ENCODE data around the gene P2RY14.

The P2RY14 gene

DNA sequence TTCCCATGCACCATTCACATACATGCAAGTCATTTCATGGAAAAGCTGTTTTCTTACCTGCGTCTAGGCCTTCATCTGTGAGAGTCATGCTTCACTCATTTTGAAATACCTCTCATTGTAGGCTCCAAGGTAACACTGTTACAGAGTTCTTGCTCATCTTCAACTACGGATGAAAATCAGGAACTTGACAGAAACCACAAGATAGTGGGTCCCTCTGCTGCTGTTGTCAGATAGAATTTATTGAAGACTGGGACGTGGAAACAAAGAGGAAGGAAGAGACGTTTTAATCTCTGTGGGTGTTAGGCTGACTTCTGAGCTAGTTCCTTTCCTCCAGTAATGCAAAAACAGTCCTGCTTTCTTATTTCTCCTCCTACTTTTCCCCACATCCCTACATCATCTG lies at the start of gene P2RY14:
Gene P2RY14, minus strand, starts transcription at position 313 of the 400 bp plus-strand sequence. CDS start 64,226 bp downstream, outside the sequence.
- DNase-seq (ENCODE audit: low spot score) = no peak

GRCh38 chr3:151327571-151328198 lies 49.3 kb upstream of the P2RY14 start:
- DNase-seq (ENCODE audit: low spot score) = no peak

GRCh38 chr3:151322511-151322910 lies 44.2 kb upstream of the P2RY14 start:
- no peak for DNase-seq (ENCODE audit: low spot score)

DNA sequence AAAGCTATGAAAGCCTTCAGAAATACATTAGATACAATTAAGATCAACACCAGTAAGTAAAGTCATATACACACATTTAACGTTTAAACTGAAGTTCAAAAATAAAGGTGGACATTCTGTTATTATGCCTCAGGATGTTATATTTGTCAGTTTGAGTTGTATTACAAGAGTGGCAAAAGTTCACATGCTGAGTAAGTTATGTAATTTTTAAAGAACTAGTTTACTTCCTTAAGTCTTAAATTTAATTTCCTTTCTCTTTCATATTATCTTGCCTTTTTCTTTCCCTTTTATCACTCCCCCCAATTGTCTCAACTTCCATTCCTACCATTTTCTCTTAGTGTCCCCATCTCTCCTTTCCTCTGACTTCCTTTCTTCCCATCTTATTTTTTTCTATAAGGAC lies 43.2 kb upstream of the P2RY14 start:
- DNase-seq (ENCODE audit: low spot score) = no peak

- no peak for DNase-seq (ENCODE audit: low spot score)
Measured at GRCh38 chr3:151320131-151320530, 41.8 kb upstream of the P2RY14 start.

GRCh38 chr3:151319628-151320027 lies 41.3 kb upstream of the P2RY14 start:
- no peak for DNase-seq (ENCODE audit: low spot score)

- DNase-seq (ENCODE audit: low spot score) = no peak
Measured at GRCh38 chr3:151318991-151319390, 40.6 kb upstream of the P2RY14 start.

DNA sequence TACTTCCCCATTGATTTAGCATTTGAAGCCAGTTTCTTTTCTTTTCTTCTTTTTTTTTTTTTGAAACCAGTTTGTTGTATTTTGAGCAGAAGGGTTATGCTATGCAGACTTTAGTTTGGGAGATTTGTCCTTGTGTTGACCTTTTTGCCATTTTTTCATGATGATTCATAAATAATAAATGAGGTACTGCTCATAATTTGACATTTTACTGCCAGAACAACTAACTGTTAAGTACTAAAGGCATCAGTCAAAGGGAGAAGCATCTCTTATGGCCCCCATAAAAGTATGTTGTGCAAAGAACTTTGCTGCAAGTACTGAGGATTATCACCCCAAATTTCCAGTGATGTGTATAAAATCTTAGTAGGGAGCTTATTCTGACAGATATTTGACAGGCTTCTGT lies 40.0 kb upstream of the P2RY14 start:
- DNase-seq (ENCODE audit: low spot score) = no peak

DNA sequence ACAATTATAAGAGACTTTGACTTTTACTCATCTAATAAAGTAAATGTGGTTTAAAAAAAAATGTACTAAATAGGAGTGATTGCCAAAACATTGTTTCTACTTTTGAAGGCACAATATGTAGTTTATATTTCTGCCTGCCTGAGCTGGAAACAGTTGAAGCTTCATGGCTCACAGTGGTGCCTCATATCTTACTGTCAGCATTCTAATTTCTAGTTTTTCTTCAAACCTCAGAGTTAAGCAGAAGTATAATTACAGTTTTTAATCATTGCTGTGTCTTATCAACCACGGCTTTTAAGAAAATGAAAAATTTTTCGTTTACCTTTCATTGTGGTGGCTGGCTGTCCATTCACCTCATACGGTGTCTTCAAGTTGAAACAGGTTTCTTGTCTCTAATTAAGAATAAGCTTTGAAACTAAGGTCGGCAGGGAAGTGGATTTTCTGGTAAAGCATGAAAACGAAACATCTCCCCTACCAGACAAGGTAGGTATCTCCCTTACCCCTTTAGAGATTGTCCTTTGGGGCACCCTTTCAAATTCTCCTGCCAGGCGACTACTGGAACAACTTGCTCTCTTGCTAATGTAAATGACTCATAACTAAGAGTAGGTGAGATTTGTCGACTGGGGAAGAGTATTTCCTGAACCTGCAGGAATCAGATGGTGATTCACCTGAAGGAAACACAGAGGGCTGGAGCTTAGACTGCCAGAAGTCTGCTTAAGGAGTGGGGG lies 38.1 kb upstream of the P2RY14 start, which contains the start of gene GPR87:
Gene GPR87, minus strand, starts transcription at position 554 of the 725 bp plus-strand sequence. CDS start 16,720 bp downstream, outside the sequence.
- no peak for DNase-seq (ENCODE audit: low spot score)

DNA sequence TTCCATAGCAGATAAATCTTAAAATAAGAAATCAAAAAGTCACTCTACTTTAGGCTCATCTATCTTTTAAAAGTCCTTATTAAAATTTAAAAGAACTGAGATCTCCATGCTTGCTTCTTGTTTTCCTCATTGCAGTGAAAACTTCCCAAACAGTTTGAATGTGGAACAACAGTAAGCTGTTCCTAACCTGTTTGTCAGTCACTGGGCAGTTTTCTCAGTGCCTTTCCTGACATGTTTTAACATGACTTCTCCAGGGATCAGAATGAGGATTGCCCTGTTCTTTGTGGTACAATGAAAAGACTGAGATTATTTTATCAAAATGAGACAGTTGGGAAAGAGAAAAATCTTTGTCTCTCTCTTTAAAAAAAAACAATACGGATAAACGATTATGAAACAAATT lies 37.5 kb upstream of the P2RY14 start:
- no peak for DNase-seq (ENCODE audit: low spot score)

DNA sequence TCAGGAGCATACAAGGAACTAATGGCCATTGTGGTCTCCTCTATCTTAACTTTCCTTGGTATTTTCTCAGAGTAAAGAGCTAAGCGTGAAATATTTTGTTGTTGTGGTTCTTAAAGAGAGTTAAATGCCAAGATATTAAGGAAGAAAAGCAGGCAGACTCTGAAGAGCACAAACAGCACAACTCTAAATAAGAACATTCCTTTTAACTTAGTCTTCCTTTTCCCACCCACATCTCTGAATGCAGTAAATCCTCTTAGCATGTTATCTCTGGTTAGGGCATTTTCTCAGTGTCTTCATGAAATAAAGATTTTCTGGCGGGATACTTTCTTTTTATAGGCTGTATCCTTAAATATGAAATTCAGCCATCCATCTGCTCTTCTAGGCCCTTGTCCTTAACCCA lies 36.8 kb upstream of the P2RY14 start:
- no peak for DNase-seq (ENCODE audit: low spot score)

DNA sequence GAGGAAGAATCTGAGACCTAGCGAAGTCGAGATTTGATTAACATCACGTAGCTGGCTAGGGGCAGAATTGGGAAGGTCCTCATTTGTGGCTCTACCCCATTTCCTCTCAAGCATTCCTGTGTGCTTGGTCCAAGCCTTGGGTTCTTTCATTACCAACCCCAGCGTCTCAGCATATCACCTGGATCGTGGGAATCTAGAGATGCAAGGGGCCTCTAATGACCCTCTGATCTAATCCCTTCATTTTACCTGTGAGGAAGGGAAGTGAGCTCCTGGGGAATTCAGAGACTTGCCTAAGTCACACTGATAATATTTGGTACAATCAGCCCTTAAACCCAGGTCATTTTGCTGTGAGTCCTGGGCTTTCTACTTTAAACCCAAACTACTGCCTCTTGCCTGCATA lies 36.3 kb upstream of the P2RY14 start:
- DNase-seq (ENCODE audit: low spot score) = no peak

DNA sequence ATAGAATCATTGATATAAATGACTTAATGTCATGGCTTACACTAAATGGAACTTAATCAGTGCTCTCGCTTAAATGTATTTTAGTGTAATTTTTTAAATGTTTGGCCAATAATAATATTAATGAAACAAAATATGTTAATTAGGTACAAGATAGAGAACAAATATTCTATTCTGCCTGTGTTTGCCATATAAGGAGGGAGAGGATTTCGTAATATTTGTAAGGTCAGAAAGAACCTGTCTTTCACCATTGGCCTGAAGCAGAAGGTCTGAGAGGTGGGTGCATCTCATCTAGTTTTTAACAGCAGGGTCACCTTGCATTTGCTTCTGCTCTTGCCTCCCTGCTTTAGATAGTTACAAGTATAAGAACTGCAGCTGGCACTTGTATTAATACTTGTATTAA lies 35.8 kb upstream of the P2RY14 start:
- no peak for DNase-seq (ENCODE audit: low spot score)

- DNase-seq (ENCODE audit: low spot score) = no peak
Measured at GRCh38 chr3:151312972-151313371, 34.6 kb upstream of the P2RY14 start.

- DNase-seq (ENCODE audit: low spot score) = no peak
Measured at GRCh38 chr3:151309566-151309965, 31.2 kb upstream of the P2RY14 start.

DNA sequence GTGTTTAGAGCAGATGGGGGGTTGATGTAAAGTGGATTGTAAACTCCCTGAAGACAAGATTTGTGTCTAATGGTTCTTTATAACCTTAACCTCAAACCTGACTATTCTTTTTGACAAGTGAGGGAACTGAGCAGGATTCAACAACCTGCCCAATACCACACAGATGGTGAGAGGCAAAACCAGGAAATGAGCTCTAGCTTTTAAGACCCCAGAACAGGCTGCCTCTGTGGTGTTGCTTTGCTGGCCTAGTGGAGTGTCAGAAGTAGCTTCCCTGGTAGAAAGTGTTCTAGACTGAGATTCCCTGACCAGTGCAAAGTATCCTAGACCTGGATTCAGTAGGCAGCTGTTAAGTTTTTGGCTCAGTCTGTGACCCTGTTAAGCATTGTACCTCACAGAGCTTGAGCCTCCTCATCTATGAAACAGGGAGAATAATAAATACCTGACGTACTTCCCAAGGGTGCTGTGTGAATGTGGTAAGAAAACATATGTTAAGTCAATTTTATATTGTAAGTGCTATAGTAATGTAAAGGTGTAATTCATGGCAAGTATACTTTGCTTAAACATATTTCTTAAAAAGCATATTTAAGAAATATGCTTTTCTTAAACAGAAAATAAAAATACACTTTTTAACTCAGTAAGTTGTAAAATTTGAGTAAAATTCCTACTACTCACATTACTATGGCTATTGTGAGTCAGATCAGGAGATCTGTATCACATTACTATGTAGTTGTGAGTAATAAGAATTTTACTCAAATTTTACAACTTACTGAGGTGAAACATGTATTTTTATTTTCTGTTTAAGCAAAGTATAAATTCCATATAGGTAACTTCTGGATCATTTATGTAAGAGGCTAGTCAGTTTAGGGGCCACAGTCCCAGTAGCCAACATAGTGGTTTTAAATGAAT lies 29.5 kb upstream of the P2RY14 start:
- DNase-seq (ENCODE audit: low spot score) = no peak

DNA sequence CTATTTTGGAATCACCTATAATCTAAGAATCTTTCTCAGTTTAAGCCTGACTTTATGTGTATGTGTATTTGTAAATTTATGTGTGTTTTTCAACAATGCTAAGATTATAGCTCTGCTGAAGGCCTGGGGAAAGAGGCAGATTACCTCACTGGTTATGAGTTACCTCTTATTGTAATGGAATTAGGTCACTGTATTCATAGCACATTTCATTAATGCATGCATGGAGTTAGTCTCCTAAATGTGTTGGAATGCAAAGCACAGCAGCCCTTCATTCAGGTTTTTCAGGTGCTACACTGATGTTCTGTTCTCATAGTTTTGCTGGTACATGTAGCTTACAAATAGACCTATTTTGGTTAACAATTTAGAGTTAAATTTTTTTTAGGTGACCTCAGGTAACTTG lies 28.8 kb upstream of the P2RY14 start:
- no peak for DNase-seq (ENCODE audit: low spot score)

DNA sequence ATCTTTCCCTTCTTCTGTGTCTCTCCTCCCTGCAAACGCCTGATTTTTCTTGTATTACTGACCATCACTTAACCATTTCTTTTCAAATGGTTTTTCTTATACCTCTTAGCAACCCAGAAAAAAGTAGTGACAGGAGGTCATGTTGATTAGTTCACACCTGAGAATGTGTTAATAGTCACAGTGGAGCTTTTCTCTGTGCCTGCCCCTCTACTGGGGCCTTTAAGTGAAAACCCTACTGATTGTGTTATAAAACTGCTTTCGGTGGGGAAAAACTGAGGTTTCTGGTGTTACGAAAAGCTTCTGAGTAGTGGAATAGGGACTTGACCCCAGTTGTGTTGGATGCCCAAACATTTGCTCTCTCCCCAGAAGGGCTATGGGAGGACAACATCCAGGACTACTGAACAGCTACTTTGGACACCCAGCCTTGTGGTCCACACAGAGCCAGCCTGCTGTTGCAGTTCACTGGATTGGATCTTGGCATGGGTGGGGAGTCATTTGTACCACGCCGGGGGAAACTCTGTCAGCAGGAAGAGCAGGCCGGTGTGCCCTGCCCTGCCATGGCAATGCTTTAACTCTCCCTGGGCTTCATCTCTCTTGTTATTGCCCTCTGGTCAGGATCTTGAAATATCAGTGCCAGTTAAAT lies 27.9 kb upstream of the P2RY14 start:
- no peak for DNase-seq (ENCODE audit: low spot score)

DNA sequence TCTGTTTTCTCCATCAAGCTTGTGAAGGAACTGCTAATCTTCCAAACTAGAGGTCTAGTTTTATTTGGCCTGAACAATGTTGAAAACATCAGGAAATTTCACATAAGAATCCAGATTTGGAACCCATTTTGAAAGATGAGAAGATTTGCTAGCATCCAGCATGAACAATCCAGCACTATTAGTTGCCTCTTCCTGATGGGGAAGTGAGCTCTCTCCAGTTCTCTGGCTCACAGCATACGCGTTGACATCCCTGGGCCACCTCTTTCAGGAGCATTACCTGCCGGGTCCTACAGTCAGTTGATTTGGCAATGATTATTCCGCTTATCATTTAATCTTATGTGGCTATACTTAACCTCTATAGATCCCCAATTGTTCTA lies 27.4 kb upstream of the P2RY14 start:
- DNase-seq (ENCODE audit: low spot score) = no peak

DNA sequence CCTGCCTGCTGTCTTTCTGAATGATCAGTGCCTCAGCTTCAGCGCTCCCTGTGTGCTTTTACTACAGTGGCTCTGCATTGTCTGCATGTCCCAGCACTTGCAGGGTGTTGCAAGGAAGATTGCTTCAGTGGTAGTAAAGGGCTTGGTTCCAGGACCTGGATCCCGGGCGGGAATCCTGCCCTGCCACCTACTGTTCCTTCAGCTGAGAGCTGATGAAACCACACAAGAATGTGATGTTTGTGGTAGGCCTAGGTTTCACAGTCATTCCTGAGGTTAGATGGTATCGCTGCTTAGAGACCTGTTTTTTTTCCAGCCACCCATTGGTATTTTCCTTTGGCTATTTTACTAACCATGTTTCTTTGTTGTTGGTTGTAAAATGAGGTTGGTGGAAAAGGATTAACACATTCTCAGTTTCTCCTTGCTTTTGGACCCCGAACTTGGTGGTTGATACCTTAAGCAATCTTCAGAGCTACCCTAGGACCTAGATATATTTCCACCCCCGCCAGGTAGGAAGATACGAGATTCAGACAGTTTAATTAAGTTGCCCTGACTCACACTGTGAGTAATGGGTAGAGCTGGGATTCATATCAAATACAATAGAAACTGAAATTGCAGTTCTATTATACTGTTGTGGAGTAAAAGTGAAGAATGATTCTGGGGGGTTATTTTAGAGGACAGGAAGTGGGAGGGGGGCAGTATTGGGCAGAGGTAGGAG lies 26.9 kb upstream of the P2RY14 start:
- DNase-seq (ENCODE audit: low spot score) = peak; percentile 28

DNA sequence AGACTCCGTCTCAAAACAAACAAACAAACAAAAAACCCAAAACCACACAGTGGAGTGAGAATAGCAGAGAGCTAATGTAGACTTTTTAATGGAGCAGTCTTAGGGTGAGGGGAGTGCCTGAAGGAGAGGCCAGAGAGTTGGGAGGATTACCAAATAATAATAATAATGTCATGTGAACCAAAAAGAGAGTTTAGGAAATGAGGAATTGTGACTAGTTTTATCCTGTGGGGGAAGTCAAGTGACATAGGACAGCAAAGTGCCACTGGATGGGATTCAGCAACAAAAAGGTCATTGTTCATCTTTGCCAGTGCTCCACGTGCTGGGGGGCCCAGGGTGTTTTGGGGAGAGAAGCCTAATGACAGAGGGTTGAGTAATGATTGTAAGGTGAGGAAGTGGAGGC lies 25.4 kb upstream of the P2RY14 start:
- DNase-seq (ENCODE audit: low spot score) = no peak

DNA sequence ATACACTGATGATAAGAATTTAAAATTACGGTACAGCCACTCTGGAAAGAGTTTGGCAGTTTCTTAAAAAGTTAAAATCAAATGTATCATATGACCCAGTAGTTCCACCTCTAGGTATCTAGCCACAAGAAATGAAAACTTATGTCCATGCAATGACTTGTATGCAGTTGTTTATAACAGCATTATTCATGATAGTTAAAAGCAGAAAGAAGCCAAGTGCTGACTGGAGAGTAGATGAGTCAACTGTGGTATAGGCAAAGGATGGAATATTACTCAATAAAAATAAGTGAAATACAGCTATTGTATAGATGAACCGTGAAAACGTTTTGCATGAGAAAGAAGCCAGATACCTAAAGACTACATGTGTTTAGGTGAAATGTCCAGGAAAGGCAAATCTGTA lies 23.4 kb upstream of the P2RY14 start:
- no peak for DNase-seq (ENCODE audit: low spot score)

Measured in D341Med (cell line).